Fibroblast of skin of scalp (primary cell): Measurements from ENCODE around the gene KDM5A.
"Not testable (repeated sequence)": the region's sequence is repeated elsewhere in the genome, so short reads cannot be mapped to it uniquely, and the experiment has no call there.

ENCODE experiments used
- DNase-seq: peaks from one replicate; pipeline ENCODE4 v3.0.0-alpha.2; 2013

Gene KDM5A

DNA sequence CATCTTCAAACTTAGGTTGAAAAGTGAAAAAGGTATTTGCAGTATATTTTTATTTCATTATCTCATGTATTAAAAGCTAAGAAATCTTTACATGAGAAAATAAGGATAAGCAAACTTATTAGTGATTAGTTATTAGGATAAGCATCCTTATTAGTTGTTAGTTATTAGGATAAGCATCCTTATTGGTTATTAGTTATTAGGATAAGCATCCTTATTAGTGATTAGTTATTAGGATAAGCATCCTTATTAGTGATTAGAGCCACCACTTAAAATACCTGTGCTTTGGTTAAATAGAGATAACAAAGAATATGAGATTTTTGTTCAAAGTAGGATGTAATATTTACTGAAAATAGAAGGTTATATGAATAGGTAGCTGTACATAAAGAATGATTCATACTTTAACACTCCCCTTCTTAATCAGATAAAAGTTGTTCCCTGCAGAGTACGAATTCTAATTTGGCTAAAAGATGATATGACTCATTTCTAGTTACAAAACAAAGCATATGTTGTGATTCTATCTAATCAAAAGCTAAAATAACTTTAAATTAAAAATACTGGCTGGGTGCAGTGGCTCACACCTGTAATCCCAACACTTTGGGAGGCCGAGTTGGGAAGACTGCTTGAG is 56.4 kb downstream of the KDM5A start:
- DNase-seq: no peak

GRCh38 chr12:331287-331686 is 57.8 kb downstream of the KDM5A start:
- DNase-seq: no peak

- DNase-seq: no peak
These were observed 63.2 kb downstream of the KDM5A start for GRCh38 chr12:325906-326305.

DNA sequence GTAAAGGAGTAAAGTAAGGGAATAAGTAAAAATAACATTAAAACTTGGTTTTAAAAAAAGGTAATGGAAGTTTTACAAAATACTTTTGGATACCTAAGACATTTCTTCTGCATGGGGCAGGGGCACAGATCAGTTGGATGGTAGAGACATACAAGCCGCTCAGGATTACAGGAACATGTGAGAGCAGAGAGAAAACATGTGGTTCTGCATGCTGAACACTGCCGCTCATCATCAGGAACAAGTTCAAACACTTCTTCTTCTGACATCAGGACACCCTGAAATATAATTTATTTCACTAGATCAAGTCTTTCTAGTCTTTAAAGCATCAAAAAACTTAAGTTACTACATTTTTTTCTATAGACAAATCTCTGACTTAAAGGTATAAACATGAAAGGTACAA is 65.6 kb downstream of the KDM5A start:
- DNase-seq: no peak

DNA sequence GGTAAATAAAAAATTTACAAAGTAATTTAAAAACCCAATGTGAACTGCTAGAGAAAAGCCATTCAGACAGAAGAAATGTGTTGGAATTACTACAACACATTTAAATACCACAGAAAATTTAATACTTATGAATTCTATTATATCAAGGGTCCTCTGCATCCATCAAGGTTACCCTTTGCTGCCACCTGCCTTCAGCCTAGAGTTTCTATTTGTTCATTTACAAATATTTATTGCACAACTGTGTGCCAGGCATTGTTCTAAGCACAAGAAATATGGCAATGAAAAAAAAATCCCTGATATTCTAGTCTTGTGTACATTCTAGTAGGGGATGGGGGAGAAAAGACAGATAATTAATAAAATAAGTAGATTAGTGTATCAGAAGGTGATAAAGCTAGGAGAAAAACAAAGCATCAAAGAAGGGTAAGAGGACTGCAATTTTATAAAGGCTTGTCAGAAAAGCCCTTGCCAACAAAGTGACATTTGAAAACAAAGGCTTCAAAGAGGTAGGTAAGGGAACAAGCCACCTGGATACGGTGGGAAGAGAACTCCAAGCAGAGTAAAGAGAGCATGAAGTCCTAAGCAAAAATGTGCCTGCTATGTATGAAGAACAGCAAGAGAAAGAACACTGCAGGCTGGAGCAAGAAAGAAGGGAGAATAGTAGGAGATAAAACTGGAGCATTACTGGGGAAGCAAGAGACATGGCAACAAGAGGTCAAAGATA is 67.4 kb downstream of the KDM5A start:
- DNase-seq: peak; percentile 2

GRCh38 chr12:318759-319515 is 70.2 kb downstream of the KDM5A start:
- DNase-seq: peak; percentile 2

- no peak for DNase-seq
These were observed 80.6 kb downstream of the KDM5A start for GRCh38 chr12:308511-308910.

GRCh38 chr12:307406-307805 is 81.7 kb downstream of the KDM5A start:
- no peak for DNase-seq

- DNase-seq: no peak
These were observed 84.3 kb downstream of the KDM5A start for GRCh38 chr12:304805-305204.

- DNase-seq: not testable (repeated sequence)
These were observed 86.4 kb downstream of the KDM5A start for GRCh38 chr12:302766-303165.

GRCh38 chr12:300166-300565 is 89.0 kb downstream of the KDM5A start:
- DNase-seq: not testable (repeated sequence)

GRCh38 chr12:299511-299910 is 89.6 kb downstream of the KDM5A start:
- not testable (repeated sequence) for DNase-seq

GRCh38 chr12:298059-298458 is 91.1 kb downstream of the KDM5A start:
- DNase-seq: not testable (repeated sequence)

DNA sequence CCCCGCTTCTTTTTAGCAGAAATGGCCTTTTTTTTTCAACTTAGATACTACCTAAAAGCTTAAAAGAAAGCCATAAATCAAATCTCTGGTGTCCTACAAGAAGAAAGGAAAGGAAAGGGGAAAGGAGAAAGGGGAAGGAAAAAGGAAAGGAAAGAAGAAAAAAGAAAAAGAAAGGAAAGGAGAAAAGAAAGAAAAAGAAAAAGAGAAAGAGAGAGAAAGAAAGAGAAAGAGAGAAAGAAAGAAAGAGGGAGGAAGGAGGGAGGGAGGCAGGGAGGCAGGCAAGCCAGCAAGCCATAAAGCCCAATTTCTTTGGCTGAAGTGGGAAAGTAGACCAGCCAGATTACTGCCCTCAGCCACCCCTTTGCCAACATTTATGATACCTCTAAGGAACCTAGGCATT is 94.0 kb downstream of the KDM5A start:
- DNase-seq: no peak

DNA sequence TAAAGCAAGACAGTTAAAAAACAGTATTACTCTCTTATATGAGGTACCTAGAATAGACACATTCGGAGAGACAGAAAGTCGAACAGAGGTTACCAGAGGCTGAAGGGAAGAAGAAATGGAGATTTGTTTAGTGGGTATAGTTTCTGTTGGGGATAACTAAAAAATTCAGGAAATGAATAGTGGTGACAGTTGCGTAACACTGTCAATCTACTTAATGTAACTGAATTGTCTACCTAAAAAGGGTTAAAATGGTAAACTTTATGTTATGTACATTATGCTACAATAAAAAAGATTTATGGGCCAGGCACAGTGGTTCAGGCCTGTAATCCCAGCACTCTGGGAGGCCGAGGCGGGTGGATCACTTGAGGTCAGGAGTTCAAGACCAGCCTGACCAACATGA is 95.9 kb downstream of the KDM5A start:
- DNase-seq: no peak

- no peak for DNase-seq
These were observed 96.9 kb downstream of the KDM5A start for GRCh38 chr12:292186-292585.

DNA sequence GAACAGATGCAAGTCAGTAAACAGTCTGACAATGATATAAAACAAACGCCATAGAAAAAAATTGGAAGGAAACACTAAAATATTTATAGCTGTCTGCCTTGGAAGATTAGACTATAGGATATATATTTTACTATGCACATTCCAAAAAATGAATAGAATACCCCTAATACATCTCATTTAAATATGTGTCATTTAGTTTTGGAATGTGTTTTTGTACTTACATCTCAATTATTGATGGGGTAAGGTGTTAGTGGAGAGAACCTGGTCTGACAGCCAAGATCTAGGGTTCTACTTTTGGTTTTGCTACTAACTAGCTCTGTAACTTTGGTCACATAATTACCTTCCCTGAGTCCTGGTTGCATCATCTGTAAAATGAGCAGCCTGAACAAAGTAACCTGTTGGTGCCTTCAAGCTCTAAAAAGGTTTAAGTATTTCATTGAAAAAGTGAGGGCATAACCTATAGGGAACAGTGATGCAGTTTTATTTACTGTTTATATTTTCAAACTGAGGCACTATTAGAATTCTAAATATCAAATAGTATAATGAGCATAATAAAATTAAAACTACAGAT is 97.9 kb downstream of the KDM5A start:
- DNase-seq: no peak

DNA sequence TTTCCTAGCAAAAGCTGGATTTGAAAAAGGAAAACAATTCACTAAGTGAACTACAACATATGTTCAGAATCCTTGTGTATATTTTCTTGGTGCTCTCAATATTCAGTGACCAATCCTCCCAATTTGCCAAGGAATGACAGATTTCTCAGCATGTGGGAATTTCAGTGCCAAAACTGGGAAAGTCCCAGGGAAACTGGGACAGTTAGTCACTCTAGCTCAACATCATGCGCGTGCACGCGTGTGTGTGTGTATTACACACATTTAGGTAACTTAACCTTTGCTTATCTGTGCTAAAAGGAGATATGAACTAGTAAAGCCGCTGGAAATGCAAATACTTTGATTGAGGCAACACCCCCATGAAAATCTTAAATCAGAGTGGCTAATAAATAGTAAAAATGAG is 100.4 kb downstream of the KDM5A start:
- DNase-seq: peak; percentile 66

GRCh38 chr12:286531-287300 is 102.4 kb downstream of the KDM5A start:
- no peak for DNase-seq

DNA sequence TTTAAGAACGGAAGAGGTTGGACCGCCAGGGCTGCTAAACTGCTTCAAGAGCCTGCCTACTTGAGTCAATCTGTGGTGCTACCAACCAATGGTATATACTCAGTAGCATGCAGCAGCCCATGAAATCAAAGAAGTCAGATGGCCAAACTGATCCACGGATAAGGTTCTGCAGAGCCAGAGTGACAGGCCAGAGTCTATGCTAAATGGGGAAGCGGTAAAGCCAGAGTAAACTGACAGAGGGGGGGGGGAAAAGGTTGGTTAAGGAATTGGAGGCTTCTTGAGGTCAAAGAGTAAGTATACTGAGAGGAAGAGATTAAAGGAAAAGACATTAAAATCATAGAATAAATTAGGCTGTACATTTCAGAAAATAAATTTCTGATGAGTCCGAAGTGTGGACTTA is 111.1 kb downstream of the KDM5A start:
- DNase-seq: no peak

- no peak for DNase-seq
These were observed 113.3 kb downstream of the KDM5A start for GRCh38 chr12:275812-276211.

DNA sequence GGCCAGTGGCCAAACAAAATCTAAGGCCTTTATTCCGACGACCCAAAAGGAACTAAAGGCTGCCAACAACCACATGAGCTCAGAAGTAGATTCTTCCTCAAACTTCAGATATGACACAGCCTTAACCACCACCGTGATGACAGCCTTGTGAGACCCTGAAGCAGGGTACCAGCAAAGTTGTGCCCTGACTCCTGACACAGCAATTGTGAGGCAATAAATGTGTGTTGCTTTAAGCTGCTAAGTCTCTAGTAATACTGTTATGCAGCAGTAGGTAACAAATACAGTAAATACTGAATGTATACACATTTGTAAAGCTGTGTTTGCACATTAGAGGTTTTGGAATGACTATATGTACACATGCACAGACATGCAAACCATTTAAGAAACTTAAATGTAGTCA is 115.7 kb downstream of the KDM5A start:
- DNase-seq: no peak

DNA sequence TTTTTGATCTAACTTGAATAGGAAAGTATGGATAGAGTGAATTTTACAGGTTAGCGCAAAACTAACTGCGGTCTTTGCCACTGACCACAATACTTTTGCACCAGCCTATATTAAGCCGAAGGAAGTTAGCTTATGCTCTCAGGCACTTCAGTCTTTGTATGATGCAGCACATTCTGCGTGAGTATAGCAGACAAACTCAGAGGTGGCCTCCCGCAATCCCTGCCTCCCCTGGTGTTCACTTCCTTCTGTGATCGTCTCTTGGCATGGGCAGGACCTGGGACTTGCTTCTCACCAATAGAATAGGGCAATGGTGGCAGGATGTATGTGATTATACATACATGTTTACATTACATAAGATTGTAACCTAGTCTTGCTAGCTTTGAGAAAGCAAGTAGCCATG is 116.2 kb downstream of the KDM5A start:
- DNase-seq: no peak
